Brain pericyte (primary cell): ENCODE results near the gene EFNA5.

Experiments used
- DNase-seq: peaks from one replicate; pipeline ENCODE4 v3.0.0-alpha.2; 2012; ENCODE audit warnings: low read depth, low spot score

Gene EFNA5

GRCh38 chr5:107672211-107673038, 1.7 kb upstream of the EFNA5 start:
- peak; percentile 85 for DNase-seq

- DNase-seq, result peak; percentile 53
Observed at GRCh38 chr5:107671742-107672210, 1.0 kb upstream of the EFNA5 start.

GRCh38 chr5:107670087-107670931, 428 bp downstream of the EFNA5 start:
- no peak for DNase-seq

GRCh38 chr5:107669096-107670031, 1.4 kb downstream of the EFNA5 start:
- no peak for DNase-seq

GRCh38 chr5:107668154-107669095, 2.3 kb downstream of the EFNA5 start:
- DNase-seq, result no peak

- no peak for DNase-seq
Observed at GRCh38 chr5:107666051-107666655, 4.6 kb downstream of the EFNA5 start.

GRCh38 chr5:107665036-107665570, 5.6 kb downstream of the EFNA5 start:
- DNase-seq, result no peak

GRCh38 chr5:107663697-107664096, 7.0 kb downstream of the EFNA5 start:
- no peak for DNase-seq

GRCh38 chr5:107661650-107662044, 9.1 kb downstream of the EFNA5 start:
- no peak for DNase-seq

- DNase-seq, result no peak
Observed at GRCh38 chr5:107661038-107661649, 9.6 kb downstream of the EFNA5 start.

- DNase-seq, result no peak
Observed at GRCh38 chr5:107658528-107658927, 12.2 kb downstream of the EFNA5 start.

GRCh38 chr5:107655831-107656230, 14.9 kb downstream of the EFNA5 start:
- no peak for DNase-seq

GRCh38 chr5:107654827-107655226, 15.9 kb downstream of the EFNA5 start:
- no peak for DNase-seq

- no peak for DNase-seq
Observed at GRCh38 chr5:107653685-107654084, 17.1 kb downstream of the EFNA5 start.

GRCh38 chr5:107652839-107653607, 17.7 kb downstream of the EFNA5 start:
- no peak for DNase-seq

- no peak for DNase-seq
Observed at GRCh38 chr5:107652408-107652807, 18.3 kb downstream of the EFNA5 start.

- no peak for DNase-seq
Observed at GRCh38 chr5:107651325-107651724, 19.4 kb downstream of the EFNA5 start.

- DNase-seq, result no peak
Observed at GRCh38 chr5:107646418-107646817, 24.3 kb downstream of the EFNA5 start.
